Renal cortical epithelial cell (primary cell): ENCODE results near the gene LAMC1. TPM values are rescaled to one million over a fixed set of nuclear protein-coding genes. Genes with fewer than 3 reads are reported as not detected.
"Not testable (repeated sequence)": the region's sequence is repeated elsewhere in the genome, so short reads cannot be mapped to it uniquely, and the experiment has no call there.

Experiments
- DNase-seq: peaks from one replicate; pipeline ENCODE4 v3.0.0-alpha.2; 2011; ENCODE audit warnings: low read depth
- total RNA-seq: library from RNA; depleted of rRNA; stranded (reverse); fragments of >200 nt; gene quantifications from 2 replicates; pipeline ENCODE4 v1.2.3, GENCODE V29; 2014

The LAMC1 gene
- total RNA-seq, 1 donor from 2014 or later, result 266 TPM

DNA sequence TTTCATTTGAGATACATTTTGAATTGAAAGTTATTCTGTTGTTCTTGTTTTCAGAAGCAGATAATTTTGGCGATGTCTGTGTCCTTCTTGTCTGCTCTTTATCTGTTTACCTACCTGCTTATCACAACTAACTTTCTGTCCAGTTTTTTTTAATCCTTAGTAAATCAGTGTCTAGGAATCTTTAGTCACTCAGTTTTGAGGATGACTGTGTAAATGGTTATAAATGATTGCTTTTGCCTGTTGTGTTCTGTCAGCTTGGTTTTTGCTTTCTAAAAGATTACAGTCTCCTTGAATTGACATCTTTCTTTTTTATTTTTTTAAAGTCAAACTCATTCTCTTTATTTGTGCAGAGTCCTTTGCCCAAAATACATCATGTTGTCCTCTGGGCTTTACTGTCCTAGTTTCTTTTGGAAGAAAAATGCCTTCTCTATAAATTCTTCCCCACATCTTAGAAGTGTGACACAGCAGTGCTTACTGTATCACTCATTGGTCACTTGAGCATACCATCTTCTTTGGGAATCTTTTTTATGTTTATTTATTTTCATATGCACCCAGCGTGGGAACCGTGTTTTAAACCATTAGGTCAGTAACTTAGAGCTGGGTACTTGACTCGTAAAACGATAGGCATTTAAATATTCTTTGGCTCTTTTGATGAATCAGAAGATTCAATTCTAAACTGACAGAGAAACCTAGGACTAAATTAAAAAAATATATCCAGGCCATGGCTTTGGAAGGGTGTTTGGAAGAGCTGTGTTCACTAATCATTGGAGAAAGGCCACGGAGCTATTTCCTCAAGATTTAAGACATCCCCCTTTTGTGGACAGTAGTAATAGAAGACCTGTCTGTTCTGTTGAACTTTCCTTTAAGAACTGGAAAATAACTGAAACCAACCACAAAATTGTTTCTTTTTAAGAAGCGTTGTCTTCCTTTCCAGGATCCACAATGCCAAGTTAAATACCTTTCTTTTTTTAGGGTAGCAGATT lies 20.9 kb downstream of the LAMC1 start:
- DNase-seq, result peak; percentile 77

- DNase-seq, result peak; percentile 52
Measured at GRCh38 chr1:183044893-183045649, 21.9 kb downstream of the LAMC1 start.

DNA sequence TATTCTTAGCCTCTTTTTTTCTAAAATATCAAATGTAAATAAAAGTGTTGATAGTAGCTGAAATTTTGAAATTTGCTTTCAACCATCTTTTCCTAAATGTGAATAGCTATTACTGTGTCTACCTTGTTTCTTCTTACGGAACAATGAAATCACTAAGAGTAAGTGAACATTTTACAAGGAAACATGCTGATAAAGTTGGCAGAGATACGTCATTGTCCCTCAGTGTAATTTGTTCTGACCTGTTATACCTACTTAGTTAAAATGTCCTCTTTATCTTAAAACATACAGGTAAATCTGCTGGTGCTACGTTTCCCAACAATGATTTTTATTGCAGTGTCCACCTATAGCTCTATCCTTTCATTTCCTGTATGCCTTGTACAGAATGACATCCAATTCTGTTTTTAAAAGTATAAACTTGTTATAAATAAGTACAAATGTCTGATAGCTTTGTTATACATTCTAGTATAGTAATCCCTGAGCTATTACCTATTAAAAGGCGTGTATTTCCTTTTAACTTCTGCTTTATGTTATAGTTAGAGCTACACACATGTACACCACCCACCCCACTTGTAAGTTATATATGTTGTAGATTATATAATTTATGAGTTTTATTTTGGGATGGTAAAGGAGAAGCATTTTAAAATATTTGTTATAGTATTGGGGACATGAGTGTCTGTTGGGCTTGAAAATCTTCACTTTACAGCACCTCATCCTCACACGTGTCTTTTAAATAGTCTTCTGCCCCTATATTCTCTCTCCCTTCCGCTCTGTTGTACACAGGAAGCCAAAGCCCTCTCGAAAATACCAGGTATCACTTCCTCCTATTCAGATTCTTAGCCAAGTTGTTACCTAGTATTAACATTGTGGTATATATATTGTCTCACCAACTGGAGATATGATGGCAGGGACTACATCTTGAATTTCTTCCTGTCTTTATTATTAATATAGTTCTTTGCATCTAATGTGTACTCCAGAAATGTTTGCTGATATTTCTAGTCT lies 25.2 kb downstream of the LAMC1 start:
- no peak for DNase-seq

- no peak for DNase-seq
Measured at GRCh38 chr1:183051546-183051945, 28.3 kb downstream of the LAMC1 start.

- DNase-seq, result no peak
Measured at GRCh38 chr1:183052861-183053260, 29.6 kb downstream of the LAMC1 start.

GRCh38 chr1:183058851-183059502 lies 35.8 kb downstream of the LAMC1 start:
- DNase-seq, result peak; percentile 31

GRCh38 chr1:183061194-183061593 lies 38.0 kb downstream of the LAMC1 start:
- DNase-seq, result no peak

DNA sequence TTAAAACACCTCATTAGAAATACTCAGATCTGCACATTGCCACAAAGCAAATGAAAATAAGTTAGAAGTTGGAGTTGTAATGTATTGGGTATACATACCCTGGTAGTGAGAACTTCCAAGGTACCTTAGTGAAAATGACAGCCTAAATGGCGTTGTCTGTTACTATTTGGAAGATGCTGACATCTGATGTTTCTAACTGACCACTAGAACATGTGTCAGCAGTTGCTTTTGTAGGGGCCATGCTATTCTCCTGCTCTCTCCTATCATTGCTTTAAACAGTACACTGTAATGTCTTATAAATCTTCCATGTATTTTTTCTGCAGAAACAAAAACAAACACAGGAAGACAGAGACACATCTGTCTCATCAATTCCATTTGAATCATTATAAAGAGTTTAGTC lies 40.1 kb downstream of the LAMC1 start:
- DNase-seq, result no peak

DNA sequence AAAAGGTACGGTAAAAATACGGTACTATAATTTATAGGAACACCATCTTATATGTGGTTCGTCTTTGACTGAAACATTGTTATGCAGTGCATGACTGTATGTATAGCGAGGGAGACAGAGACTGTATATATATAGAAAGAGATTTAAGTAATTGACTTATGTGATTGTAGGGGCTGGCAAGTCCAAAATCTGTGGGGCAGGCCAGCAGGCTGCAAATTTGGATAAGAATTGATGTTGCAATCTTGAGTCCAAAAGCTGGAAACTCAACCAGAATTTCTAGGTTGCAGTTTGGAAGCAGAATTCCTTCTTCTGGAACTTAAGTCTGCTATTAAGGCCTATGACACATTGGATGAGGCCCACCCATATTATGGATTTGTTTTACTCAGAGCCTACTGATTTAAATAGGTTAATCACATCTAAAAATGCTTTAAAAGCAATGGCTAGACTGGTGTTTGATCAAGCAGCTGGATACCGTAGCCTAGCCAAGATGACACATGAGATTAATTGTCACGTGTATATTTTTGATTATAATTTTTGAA lies 42.0 kb downstream of the LAMC1 start:
- no peak for DNase-seq

DNA sequence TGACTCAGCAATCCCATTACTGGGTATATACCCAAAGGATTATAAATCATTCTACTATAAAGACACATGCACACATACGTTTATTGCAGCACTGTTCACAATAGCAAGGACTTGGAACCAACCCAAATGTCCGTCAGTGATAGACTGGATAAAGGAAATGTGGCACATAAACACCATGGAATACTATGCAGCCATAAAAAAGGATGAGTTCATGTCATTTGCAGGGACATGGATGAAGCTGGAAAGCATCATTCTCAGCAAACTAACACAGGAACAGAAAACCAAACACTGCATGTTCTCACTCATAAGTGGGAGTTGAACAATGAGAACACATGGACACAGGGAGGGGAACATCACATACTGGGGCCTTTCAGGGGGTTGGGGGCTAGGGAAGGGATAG lies 43.2 kb downstream of the LAMC1 start:
- DNase-seq, result not testable (repeated sequence)

- peak; percentile 98 for DNase-seq
Measured at GRCh38 chr1:183069562-183070216, 46.5 kb downstream of the LAMC1 start.

GRCh38 chr1:183070234-183070922 lies 47.2 kb downstream of the LAMC1 start:
- DNase-seq, result no peak

GRCh38 chr1:183070923-183071618 lies 47.9 kb downstream of the LAMC1 start:
- peak; percentile 76 for DNase-seq

GRCh38 chr1:183072595-183072994 lies 49.4 kb downstream of the LAMC1 start:
- not testable (repeated sequence) for DNase-seq

DNA sequence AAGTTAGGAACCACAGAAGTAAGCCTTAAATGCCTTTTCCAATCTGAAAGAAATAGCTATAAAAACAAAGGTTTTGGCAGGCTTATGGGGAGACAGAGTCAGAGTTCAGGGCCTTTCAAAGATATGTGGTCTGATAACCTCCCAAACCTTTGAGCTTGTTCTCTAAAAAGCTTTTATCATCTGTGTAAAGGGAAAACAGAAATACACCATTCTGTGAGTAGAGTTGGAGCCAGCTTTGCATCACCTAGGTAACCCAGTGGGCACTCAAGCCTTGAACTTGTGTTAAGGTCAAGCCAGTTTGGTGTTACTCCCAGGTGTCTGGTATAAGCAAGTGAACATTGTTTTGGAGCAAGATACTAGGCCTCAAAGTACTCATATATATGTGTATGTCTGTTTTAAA lies 50.1 kb downstream of the LAMC1 start:
- peak; percentile 32 for DNase-seq

DNA sequence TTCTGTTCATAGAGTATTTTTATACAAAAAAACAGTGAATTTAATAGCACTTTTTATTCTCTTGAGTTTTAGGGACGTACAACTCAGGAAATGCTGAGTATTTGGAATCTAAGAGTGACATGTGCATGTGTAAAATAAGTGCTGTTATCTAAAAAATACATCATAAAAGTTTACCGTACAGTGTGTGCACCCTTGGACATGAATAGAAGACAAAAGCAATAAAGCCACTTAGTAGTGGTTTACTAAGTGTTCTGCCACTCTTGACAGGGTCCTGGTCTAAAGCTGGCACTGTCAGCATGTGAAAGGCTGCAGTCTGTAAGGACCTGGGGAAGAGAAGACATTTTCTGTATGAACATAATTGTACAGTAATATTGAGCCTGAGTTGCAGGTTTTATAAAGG lies 51.0 kb downstream of the LAMC1 start:
- no peak for DNase-seq

GRCh38 chr1:183075861-183076260 lies 52.6 kb downstream of the LAMC1 start:
- no peak for DNase-seq

- DNase-seq, result peak; percentile 43
Measured at GRCh38 chr1:183077097-183077496, 53.9 kb downstream of the LAMC1 start.
